Mucosa of stomach (tissue), 1 donor: Measurements from ENCODE around the gene POLD1.
"Not testable (repeated sequence)": the region's sequence is repeated elsewhere in the genome, so short reads cannot be mapped to it uniquely, and the experiment has no call there.

Source experiments
- H3K27me3 ChIP-seq: one replicate; pipeline ENCODE4 v1.7.0; 2013; ENCODE audit warnings: mild to moderate bottlenecking, low read length; ENCODE audit not compliant: control insufficient read depth, insufficient read depth
- H3K36me3 ChIP-seq: one replicate; pipeline ENCODE4 v1.7.0; 2013; ENCODE audit warnings: low read length; ENCODE audit not compliant: control insufficient read depth, insufficient read depth
- H3K4me1 ChIP-seq: one replicate; pipeline ENCODE4 v1.7.0; 2013; ENCODE audit warnings: mild to moderate bottlenecking, low read length; ENCODE audit not compliant: control insufficient read depth, insufficient read depth
- H3K4me3 ChIP-seq: one replicate; pipeline ENCODE4 v1.7.0; 2013; ENCODE audit warnings: low read length
- H3K9ac ChIP-seq: one replicate; pipeline ENCODE4 v1.7.0; 2013; ENCODE audit warnings: mild to moderate bottlenecking, low read length, moderate library complexity
- H3K9me3 ChIP-seq: one replicate; pipeline ENCODE4 v1.7.0; 2013; ENCODE audit warnings: mild to moderate bottlenecking, low read length, moderate library complexity; ENCODE audit not compliant: control insufficient read depth
- donor health status: Pancreatic carcinoma.

Gene POLD1

GRCh38 chr19:50439130-50439529, 55.0 kb downstream of the POLD1 start:
- H3K4me3 ChIP-seq, H3K9ac ChIP-seq, H3K4me1 ChIP-seq, H3K36me3 ChIP-seq, H3K9me3 ChIP-seq, H3K27me3 ChIP-seq: not testable (repeated sequence)

- no peaks in the 10 kb centered on the region for H3K27me3 ChIP-seq
- no peaks in the 10 kb centered on the region for H3K4me1 ChIP-seq
- H3K36me3 ChIP-seq, result no peaks in the 10 kb centered on the region
- H3K4me3 ChIP-seq, result no peak overlapping the region
- no peak overlapping the region for H3K9ac ChIP-seq
- H3K9me3 ChIP-seq, result no peaks in the 10 kb centered on the region
These were observed 59.9 kb downstream of the POLD1 start for GRCh38 chr19:50444059-50444458.

- Histone ChIP-seq H3K27me3 (peaks cover 10% of the 10 kb centered on the region), H3K4me3 (no peak overlapping the region), H3K9me3 (no peaks in the 10 kb centered on the region), H3K4me1 (no peaks in the 10 kb centered on the region), H3K9ac (no peak overlapping the region), H3K36me3 (no peaks in the 10 kb centered on the region)
These were observed 62.9 kb downstream of the POLD1 start for GRCh38 chr19:50447053-50447452.

GRCh38 chr19:50447750-50448149, 63.6 kb downstream of the POLD1 start:
- no peaks in the 10 kb centered on the region for H3K4me1 ChIP-seq
- no peak overlapping the region for H3K9ac ChIP-seq
- peaks cover 10% of the 10 kb centered on the region for H3K27me3 ChIP-seq
- no peaks in the 10 kb centered on the region for H3K36me3 ChIP-seq
- H3K4me3 ChIP-seq, result no peak overlapping the region
- no peaks in the 10 kb centered on the region for H3K9me3 ChIP-seq

- Histone ChIP-seq H3K27me3 (peaks cover 10% of the 10 kb centered on the region), H3K4me1 (no peaks in the 10 kb centered on the region), H3K9me3 (no peaks in the 10 kb centered on the region), H3K4me3 (no peak overlapping the region), H3K9ac (no peak overlapping the region), H3K36me3 (no peaks in the 10 kb centered on the region)
These were observed 65.2 kb downstream of the POLD1 start for GRCh38 chr19:50449236-50449899.

- Histone ChIP-seq H3K4me3 (no peak overlapping the region), H3K9ac (no peak overlapping the region), H3K36me3 (no peaks in the 10 kb centered on the region), H3K4me1 (no peaks in the 10 kb centered on the region), H3K27me3 (peaks cover 10% of the 10 kb centered on the region), H3K9me3 (no peaks in the 10 kb centered on the region)
These were observed 66.4 kb downstream of the POLD1 start for GRCh38 chr19:50450369-50451222.

- no peaks in the 10 kb centered on the region for H3K36me3 ChIP-seq
- no peak overlapping the region for H3K9ac ChIP-seq
- no peak overlapping the region for H3K4me3 ChIP-seq
- no peaks in the 10 kb centered on the region for H3K9me3 ChIP-seq
- peaks cover 10% of the 10 kb centered on the region for H3K27me3 ChIP-seq
- H3K4me1 ChIP-seq, result no peaks in the 10 kb centered on the region
These were observed 67.0 kb downstream of the POLD1 start for GRCh38 chr19:50451223-50451534.

GRCh38 chr19:50453243-50453642, 69.1 kb downstream of the POLD1 start:
- H3K27me3 ChIP-seq, result peaks cover 18% of the 10 kb centered on the region
- H3K4me3 ChIP-seq, result no peak overlapping the region
- H3K9me3 ChIP-seq, result no peaks in the 10 kb centered on the region
- no peaks in the 10 kb centered on the region for H3K4me1 ChIP-seq
- H3K9ac ChIP-seq, result no peak overlapping the region
- no peaks in the 10 kb centered on the region for H3K36me3 ChIP-seq

- Histone ChIP-seq H3K4me1 (no peaks in the 10 kb centered on the region), H3K9me3 (no peaks in the 10 kb centered on the region), H3K36me3 (no peaks in the 10 kb centered on the region), H3K27me3 (peaks cover 32% of the 10 kb centered on the region), H3K4me3 (no peak overlapping the region), H3K9ac (no peak overlapping the region)
These were observed 71.8 kb downstream of the POLD1 start for GRCh38 chr19:50455992-50456391.

- H3K9me3 ChIP-seq, result no peaks in the 10 kb centered on the region
- H3K9ac ChIP-seq, result no peak overlapping the region
- H3K27me3 ChIP-seq, result peaks cover 37% of the 10 kb centered on the region
- H3K36me3 ChIP-seq, result no peaks in the 10 kb centered on the region
- H3K4me3 ChIP-seq, result no peak overlapping the region
- no peaks in the 10 kb centered on the region for H3K4me1 ChIP-seq
These were observed 73.2 kb downstream of the POLD1 start for GRCh38 chr19:50457300-50457699.

GRCh38 chr19:50458396-50459066, 74.4 kb downstream of the POLD1 start:
- no peaks in the 10 kb centered on the region for H3K9me3 ChIP-seq
- peaks cover 37% of the 10 kb centered on the region for H3K27me3 ChIP-seq
- H3K4me3 ChIP-seq, result no peak overlapping the region
- H3K4me1 ChIP-seq, result no peaks in the 10 kb centered on the region
- no peaks in the 10 kb centered on the region for H3K36me3 ChIP-seq
- H3K9ac ChIP-seq, result no peak overlapping the region

- no peak overlapping the region for H3K9ac ChIP-seq
- peaks cover 37% of the 10 kb centered on the region for H3K27me3 ChIP-seq
- no peaks in the 10 kb centered on the region for H3K4me1 ChIP-seq
- no peaks in the 10 kb centered on the region for H3K9me3 ChIP-seq
- no peak overlapping the region for H3K4me3 ChIP-seq
- no peaks in the 10 kb centered on the region for H3K36me3 ChIP-seq
These were observed 74.9 kb downstream of the POLD1 start for GRCh38 chr19:50459067-50459456.
